Heart right ventricle (tissue), 16 donors: ENCODE results near the gene ZNF609. TPM values are rescaled to one million over a fixed set of nuclear protein-coding genes. Genes with fewer than 3 reads are reported as not detected.
"Not testable (repeated sequence)": the region's sequence is repeated elsewhere in the genome, so short reads cannot be mapped to it uniquely, and the experiment has no call there.

Source experiments
- ATAC-seq, 8 donors: fragments of 200-7000 bp; cut with Tn5 transposase; one replicate each; pipeline ENCODE4 v1.9.1; 2020; ENCODE audit warnings: mild to moderate bottlenecking in 8 of 8, moderate library complexity in 8 of 8, moderate number of reproducible peaks in 1 of 8
- DNase-seq, 2 donors: peaks; one replicate each; pipeline ENCODE4 v3.0.0-alpha.2; 2020
- H3K27ac ChIP-seq, 10 donors: fragments of 200-600 bp; sonication (generic) in 2 of 10; one replicate each; pipeline versions ENCODE4 v1.5.0 to v1.8.0; 2020 to 2022; ENCODE audit warnings: mild to moderate bottlenecking in 3 of 10
- H3K27me3 ChIP-seq, 7 donors: fragments of 200-600 bp; one replicate each; pipeline ENCODE4 v1.8.0; 2021 to 2022; ENCODE audit warnings: mild to moderate bottlenecking in 2 of 7
- H3K36me3 ChIP-seq, 9 donors: fragments of 200-600 bp; sonication (generic) in 1 of 9; one replicate each; pipeline versions ENCODE4 v1.5.0 to v1.8.0; 2020 to 2022; ENCODE audit warnings: mild to moderate bottlenecking in 2 of 9
- H3K4me1 ChIP-seq, 9 donors: fragments of 200-600 bp; sonication (generic) in 1 of 9; one replicate each; pipeline versions ENCODE4 v1.5.0 to v1.8.0; 2020 to 2022; ENCODE audit warnings: mild to moderate bottlenecking in 4 of 9
- H3K4me3 ChIP-seq, 10 donors: fragments of 200-600 bp; sonication (generic) in 2 of 10; one replicate each; pipeline versions ENCODE4 v1.5.0 to v1.8.0; 2020 to 2022; ENCODE audit warnings: mild to moderate bottlenecking in 7 of 10, moderate library complexity in 2 of 10
- H3K9me3 ChIP-seq, 11 donors: fragments of 200-600 bp in 10 of 11; sonication (generic) in 2 of 11; one replicate each; pipeline versions ENCODE4 v1.5.0 to v1.8.0; 2013 to 2022; ENCODE audit warnings: mild to moderate bottlenecking in 2 of 11, control low read depth in 1 of 11, moderate library complexity in 1 of 11
- WGBS, 2 donors: extraction: QIAGEN DNeasy Blood & Tissue Kit; methylation state at CpG; one replicate each; pipeline ENCODE4 v1.1.7; 2013; ENCODE audit warnings: inconsistent platforms in 1 of 2; 5-methylcytosine and 5-hydroxymethylcytosine counted together
- intact Hi-C, 10 donors: fragments of 100-400 bp; cut with DNase I; formaldehyde crosslinking; loops; one replicate each; pipeline versions ENCODE4 v1.11.1 to v1.14.2; 2022
- polyA plus RNA-seq, 2 donors: library from polyadenylated mRNA; stranded (reverse); fragments of 200-250 nt; gene quantifications; one replicate each; pipeline ENCODE4 v1.2.3, GENCODE V29; 2013
- total RNA-seq, 10 donors: library from RNA; stranded (reverse); fragmentation: NEBNext Ultra II Directional in 3 of 10; extraction: Animal tissue kit (Norgen Biotek cat#: 25700) in 3 of 10; gene quantifications; one replicate each; pipeline versions ENCODE4 v1.2.1 to v1.2.4, GENCODE V29; 2021 to 2023
- TF ChIP-seq, protein P1 (sequence below), 9 donors: fragments of 200-600 bp; sonication (generic) in 2 of 9; IDR thresholded peaks; one replicate each; pipeline versions ENCODE4 v1.5.0 to v1.8.0; 2021 to 2022; ENCODE audit warnings: antibody characterized with exemption in 9 of 9, mild to moderate bottlenecking in 5 of 9, moderate library complexity in 1 of 9
- donor health status: Arrhythmogenic right ventricular cardiomyopathy.
- donor health status: ischemic (EF 13 %, LVEDD 7.1; RV severe dilation, severe dysfunction).
- donor health status: healthy with polysubstance abuse.
- donor health status: DM: no; HTN: yes; CAD: no.
- donor health status: DM: no; HTN: no; CAD: no.
- donor health status: ischemic (EF 25% LVEDD 6.9; RV normal size, moderate dysfunction).
- donor health status: ischemic (EF 25% LVEDD 5.7; RV mildly dilated, moderate dysfunction).
- donor health status: healthy.
- donor health status: DM: yes; HTN: yes; CAD: no.
- donor health status: Ischemic cardiomyopathy.
- donor health status: ischemic (EF 35%, LVEDD 5.7; RV mildly dilated, moderate dysfunction).
- donor health status: nonischemic (EF 11% LVEDD 7.7; RV severe dilation, severe dysfunction).
- donor health status: DM: yes; HTN: yes; CAD: no.
- donor health status: PGD.
- donor health status: ischemic (EF 29% LVEDD 5.4; RV normal size, mild dysfunction).
- donor health status: nonischemic (EF 23%, LVEDD 6.1; RV moderate dilation, normal function).

Gene ZNF609
- total and polyA plus RNA-seq, 12 donors, result 4.0 to 19.2 (median 15.8) TPM

DNA sequence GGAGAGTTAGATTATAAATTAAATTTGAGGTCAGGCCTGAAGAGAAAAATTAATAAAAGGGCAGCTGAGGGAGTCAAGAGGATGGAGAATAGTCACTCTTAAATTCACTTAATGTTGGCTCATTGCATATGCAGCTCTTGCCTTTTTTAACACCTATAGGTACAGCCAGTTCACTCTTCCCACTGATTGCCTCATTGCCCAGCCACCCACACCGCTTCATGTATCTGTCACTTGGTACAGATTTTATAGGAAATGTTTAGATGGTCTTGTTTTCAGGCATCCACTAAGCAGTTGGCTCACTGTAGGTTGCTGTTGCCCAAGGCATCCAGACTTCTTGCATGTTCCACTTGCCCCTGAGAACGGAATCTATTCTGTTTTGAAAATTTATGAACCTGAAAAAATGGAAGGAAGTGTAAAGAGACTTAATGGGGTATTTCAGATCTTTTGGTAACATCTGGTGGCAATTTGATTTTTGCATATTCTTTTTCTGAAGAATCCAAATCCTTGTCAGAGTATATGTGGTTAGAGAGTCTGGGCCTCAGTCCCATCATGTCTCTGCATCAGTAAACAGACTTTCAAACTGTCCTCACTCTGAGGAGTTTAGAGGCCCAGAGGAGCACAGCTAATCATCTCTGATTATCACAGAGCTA, 163.1 kb downstream of the ZNF609 start:
- H3K4me1 ChIP-seq, result peaks cover 0 to 63% (median 22%) of the 10 kb centered on the region in 9 donors
- H3K9me3 ChIP-seq, result no peaks in the 10 kb centered on the region
- intact Hi-C loops, result no loop called here
- H3K4me3 ChIP-seq, result no peak overlapping the region
- DNase-seq, result no peak
- ATAC-seq, result no peak
- 91 to 93% methylated on average over 2 of the region's 2 CpGs for WGBS, 2 donors
- H3K36me3 ChIP-seq, result peaks cover 0 to 25% (median 0%) of the 10 kb centered on the region in 9 donors
- peak overlapping the region in 1 of 10 donors; percentile 61 for H3K27ac ChIP-seq
- TF ChIP-seq, protein P1, sequence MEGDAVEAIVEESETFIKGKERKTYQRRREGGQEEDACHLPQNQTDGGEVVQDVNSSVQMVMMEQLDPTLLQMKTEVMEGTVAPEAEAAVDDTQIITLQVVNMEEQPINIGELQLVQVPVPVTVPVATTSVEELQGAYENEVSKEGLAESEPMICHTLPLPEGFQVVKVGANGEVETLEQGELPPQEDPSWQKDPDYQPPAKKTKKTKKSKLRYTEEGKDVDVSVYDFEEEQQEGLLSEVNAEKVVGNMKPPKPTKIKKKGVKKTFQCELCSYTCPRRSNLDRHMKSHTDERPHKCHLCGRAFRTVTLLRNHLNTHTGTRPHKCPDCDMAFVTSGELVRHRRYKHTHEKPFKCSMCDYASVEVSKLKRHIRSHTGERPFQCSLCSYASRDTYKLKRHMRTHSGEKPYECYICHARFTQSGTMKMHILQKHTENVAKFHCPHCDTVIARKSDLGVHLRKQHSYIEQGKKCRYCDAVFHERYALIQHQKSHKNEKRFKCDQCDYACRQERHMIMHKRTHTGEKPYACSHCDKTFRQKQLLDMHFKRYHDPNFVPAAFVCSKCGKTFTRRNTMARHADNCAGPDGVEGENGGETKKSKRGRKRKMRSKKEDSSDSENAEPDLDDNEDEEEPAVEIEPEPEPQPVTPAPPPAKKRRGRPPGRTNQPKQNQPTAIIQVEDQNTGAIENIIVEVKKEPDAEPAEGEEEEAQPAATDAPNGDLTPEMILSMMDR (IDR thresholded peaks at IDR 0.05), result no peak
- H3K27me3 ChIP-seq, result no peaks in the 10 kb centered on the region

DNA sequence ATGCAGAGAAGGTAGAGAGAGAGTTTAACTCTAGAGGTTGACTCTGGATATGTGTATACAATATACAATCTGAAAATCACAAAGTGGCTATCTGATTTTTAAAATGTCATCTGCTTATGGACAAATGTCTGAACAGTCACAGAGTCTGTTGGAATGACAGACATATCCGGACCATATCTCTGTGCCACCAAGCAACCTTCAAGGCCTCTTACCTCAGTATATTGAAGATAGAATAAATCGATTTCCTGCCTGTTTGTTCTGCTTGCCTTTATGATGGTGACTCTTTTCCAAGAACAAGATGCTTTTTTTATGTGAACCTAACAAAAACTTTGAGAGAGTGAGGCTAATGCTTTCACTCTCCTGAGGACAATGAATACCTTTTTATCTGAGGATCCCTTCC, 163.9 kb downstream of the ZNF609 start:
- Histone ChIP-seq H3K36me3 (peaks cover 0 to 25% (median 0%) of the 10 kb centered on the region in 9 donors), H3K27me3 (no peaks in the 10 kb centered on the region), H3K9me3 (no peaks in the 10 kb centered on the region), H3K27ac (no peak overlapping the region), H3K4me1 (peaks cover 0 to 55% (median 22%) of the 10 kb centered on the region in 9 donors), H3K4me3 (no peak overlapping the region)
- TF ChIP-seq, protein P1 (IDR thresholded peaks at IDR 0.05), result no peak
- intact Hi-C loops, result no loop called here
- ATAC-seq (no peak), DNase-seq (no peak)
- 83 to 88% methylated on average over 2 of the region's 2 CpGs for WGBS, 2 donors

DNA sequence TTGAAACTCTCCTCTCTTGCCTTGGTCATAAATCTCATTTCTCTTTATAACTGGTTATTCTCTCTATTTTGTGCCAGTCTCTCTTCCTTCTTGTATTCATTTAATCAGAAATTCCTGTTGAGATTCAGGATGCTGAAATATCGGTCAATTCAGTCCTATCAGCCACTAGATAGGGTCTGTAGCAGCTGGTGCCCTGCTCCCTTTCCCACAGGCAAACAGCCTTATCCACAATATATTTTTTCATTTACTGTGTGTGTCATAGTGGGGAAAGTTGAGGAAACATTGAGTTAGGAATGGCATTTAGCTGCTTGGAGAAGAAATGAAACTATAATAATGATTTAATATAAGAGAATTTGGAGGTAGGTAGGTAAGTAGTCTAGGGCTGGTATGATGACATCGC, 168.7 kb downstream of the ZNF609 start:
- TF ChIP-seq, protein P1 (IDR thresholded peaks at IDR 0.05), result no peak
- Histone ChIP-seq H3K27me3 (no peaks in the 10 kb centered on the region), H3K27ac (no peak overlapping the region), H3K36me3 (peaks cover 0 to 32% (median 0%) of the 10 kb centered on the region in 9 donors), H3K4me3 (no peak overlapping the region), H3K9me3 (no peaks in the 10 kb centered on the region), H3K4me1 (peaks cover 0 to 39% (median 5%) of the 10 kb centered on the region in 9 donors)
- DNase-seq, result no peak
- no peak for ATAC-seq
- intact Hi-C loops, result no loop called here
- WGBS, 2 donors, result 86 to 91% methylated on average over 2 of the region's 2 CpGs

- H3K27me3 ChIP-seq, result no peaks in the 10 kb centered on the region
- DNase-seq (no peak), ATAC-seq (no peak)
- peak overlapping the region in 1 of 10 donors; percentile 31 for H3K27ac ChIP-seq
- intact Hi-C loops, result no loop called here
- no peaks in the 10 kb centered on the region for H3K9me3 ChIP-seq
- peaks cover 7 to 43% (median 20%) of the 10 kb centered on the region in 9 donors for H3K4me1 ChIP-seq
- peaks cover 0 to 28% (median 0%) of the 10 kb centered on the region in 9 donors for H3K36me3 ChIP-seq
- TF ChIP-seq, protein P1 (IDR thresholded peaks at IDR 0.05), result no peak
- H3K4me3 ChIP-seq, result no peak overlapping the region
- WGBS, 2 donors, result 63 to 72% methylated on average over 3 of the region's 3 CpGs
Measured at GRCh38 chr15:64630396-64631107, 170.2 kb downstream of the ZNF609 start.

- H3K27ac ChIP-seq, H3K4me3 ChIP-seq, H3K27me3 ChIP-seq, intact Hi-C loops, DNase-seq, ATAC-seq, H3K9me3 ChIP-seq: not testable (repeated sequence)
- H3K36me3 ChIP-seq, result peaks cover 0 to 21% (median 0%) of the 10 kb centered on the region in 9 donors
- WGBS, 2 donors, result 89 to 92% methylated on average over 3 of the region's 3 CpGs
- peaks cover 12 to 56% (median 33%) of the 10 kb centered on the region in 9 donors for H3K4me1 ChIP-seq
Measured at GRCh38 chr15:64632639-64633038, 172.3 kb downstream of the ZNF609 start.
